B cell (primary cell): ENCODE measurements around the gene DLG1. TPM values are rescaled to one million over a fixed set of nuclear protein-coding genes. Genes with fewer than 3 reads are reported as not detected.

Experiments
- ATAC-seq: fragments of 200-7000 bp; cut with Tn5 transposase; one replicate; pipeline ENCODE4 v1.10.0; 2021; ENCODE audit warnings: low read depth, mild to moderate bottlenecking, moderate number of reproducible peaks, moderate library complexity
- CTCF ChIA-PET: fragments of 350-600 bp; sonication (Branson Sonifier 250); formaldehyde crosslinking; loops from one replicate; lab custom pipeline; 2021; ENCODE audit warnings: antibody characterized with exemption, inconsistent platforms; lab: Charles Lee
- POLR2A ChIA-PET: fragments of 350-600 bp; sonication (Branson Sonifier 250); formaldehyde crosslinking; loops from one replicate; lab custom pipeline; 2021; ENCODE audit warnings: antibody characterized with exemption; lab: Charles Lee
- DNase-seq: peaks from one replicate; pipeline ENCODE4 v3.0.0; 2013
- H2AFZ ChIP-seq: 2 replicates; pipeline ENCODE4 v1.6.1; 2012; ENCODE audit warnings: mild to moderate bottlenecking, low read depth, low read length; ENCODE audit not compliant: insufficient read depth, poor library complexity, severe bottlenecking
- H3K27ac ChIP-seq, 2 donors: 1 replicate in 1 of 2; 2 replicates in 1 of 2; pipeline ENCODE4 v1.5.1; 2012 to 2013; ENCODE audit warnings: low read length in 2 of 2, mild to moderate bottlenecking in 2 of 2, moderate library complexity in 1 of 2
- H3K27me3 ChIP-seq, 4 experiments: fragments of 200-600 bp in 1 of 4; sonication (generic) in 1 of 4; replicated peaks in 1 of 4; 1 replicate in 2 of 4; 2 replicates in 2 of 4; pipeline versions ENCODE4 v1.6.1 to v1.7.0; 2013 to 2016; ENCODE audit warnings: low read length in 3 of 4, mild to moderate bottlenecking in 2 of 4, mixed read lengths in 1 of 4, moderate library complexity in 1 of 4; ENCODE audit not compliant: insufficient read depth in 4 of 4, control insufficient read depth in 3 of 4; ENCODE audit errors: control extremely low read depth in 1 of 4
- H3K36me3 ChIP-seq, 2 experiments: replicated peaks in 1 of 2; 1 replicate in 1 of 2; 2 replicates in 1 of 2; pipeline versions ENCODE4 v1.6.1 to v1.7.1; 2013; ENCODE audit warnings: low read length in 1 of 2; ENCODE audit not compliant: insufficient read depth in 2 of 2, control insufficient read depth in 1 of 2; ENCODE audit errors: control extremely low read depth in 1 of 2, extremely low read depth in 1 of 2
- H3K4me1 ChIP-seq, 2 donors: fragments of 200-600 bp in 1 of 2; sonication (generic) in 1 of 2; 1 replicate in 1 of 2; 2 replicates in 1 of 2; pipeline versions ENCODE4 v1.5.1 to v1.6.1; 2013 to 2017; ENCODE audit warnings: low read length in 2 of 2; ENCODE audit not compliant: control insufficient read depth in 2 of 2, insufficient read depth in 2 of 2
- H3K4me2 ChIP-seq: replicated peaks from 2 replicates; pipeline ENCODE3; 2012; ENCODE audit warnings: mild to moderate bottlenecking, low read depth, low read length; ENCODE audit not compliant: poor library complexity, severe bottlenecking
- H3K4me3 ChIP-seq, 5 experiments: fragments of 200-600 bp in 1 of 5; sonication (generic) in 1 of 5; 1 replicate in 3 of 5; 2 replicates in 2 of 5; pipeline versions ENCODE4 v1.5.1 to v1.7.0; 2011 to 2016; ENCODE audit warnings: low read length in 4 of 5, mild to moderate bottlenecking in 4 of 5, low read depth in 2 of 5, control low read depth in 1 of 5, moderate library complexity in 1 of 5; ENCODE audit not compliant: insufficient read depth in 1 of 5; ENCODE audit errors: control extremely low read depth in 1 of 5, extremely low read depth in 1 of 5
- H3K79me2 ChIP-seq: fragments of 200-600 bp; sonication (generic); one replicate; pipeline ENCODE4 v1.6.0; 2016; ENCODE audit warnings: low read length; ENCODE audit not compliant: control insufficient read depth, insufficient read depth
- H3K9ac ChIP-seq: fragments of 200-600 bp; sonication (generic); 2 replicates; pipeline ENCODE4 v1.6.1; 2017; ENCODE audit warnings: mild to moderate bottlenecking, low read length, moderate library complexity
- H3K9me3 ChIP-seq, 3 donors: one replicate each; pipeline versions ENCODE4 v1.6.1 to v1.7.1; 2013; ENCODE audit warnings: low read length in 2 of 3; ENCODE audit not compliant: control insufficient read depth in 2 of 3, insufficient read depth in 1 of 3; ENCODE audit errors: control extremely low read depth in 1 of 3
- H4K20me1 ChIP-seq: 2 replicates; pipeline ENCODE4 v1.6.0; 2012; ENCODE audit warnings: mild to moderate bottlenecking, low read length; ENCODE audit not compliant: insufficient read depth, control insufficient read depth, poor library complexity, severe bottlenecking
- H3K27ac Mint-ChIP-seq: one replicate; pipeline ENCODE4 v1.8.0; 2021; ENCODE audit warnings: mixed read lengths
- H3K27me3 Mint-ChIP-seq: one replicate; pipeline ENCODE4 v1.8.0; 2021; ENCODE audit warnings: mixed read lengths
- H3K4me1 Mint-ChIP-seq: one replicate; pipeline ENCODE4 v1.8.0; 2021; ENCODE audit warnings: mixed read lengths
- H3K4me3 Mint-ChIP-seq: one replicate; pipeline ENCODE4 v1.8.0; 2021; ENCODE audit warnings: mixed read lengths
- H3K9me3 Mint-ChIP-seq: one replicate; pipeline ENCODE4 v1.8.0; 2022; ENCODE audit warnings: mixed read lengths; ENCODE audit not compliant: insufficient read depth
- CTCF ChIP-seq: fragments of 200-600 bp; IDR thresholded peaks from one replicate; pipeline ENCODE4 v1.8.0; 2022; ENCODE audit warnings: antibody characterized with exemption, mild to moderate bottlenecking
- EZH2 ChIP-seq: IDR thresholded peaks from 2 replicates; pipeline ENCODE4 v1.6.1; 2012; ENCODE audit warnings: borderline replicate concordance, low read depth, mild to moderate bottlenecking, moderate library complexity, low read length; ENCODE audit not compliant: insufficient read depth, poor library complexity, severe bottlenecking
- WGBS: methylation state at CpG from one replicate; pipeline ENCODE4 v1.1.5; 2013; ENCODE audit warnings: missing lambda C conversion rate; ENCODE audit not compliant: insufficient coverage; 5-methylcytosine and 5-hydroxymethylcytosine counted together
- intact Hi-C: fragments of 100-400 bp; cut with micrococcal nuclease; formaldehyde crosslinking; loops from one replicate; pipeline ENCODE4 v1.10.0; 2022
- polyA plus RNA-seq: library from polyadenylated mRNA; depleted of rRNA; stranded (reverse); fragments of >200 nt; gene quantifications from 2 replicates; pipeline ENCODE4 v1.2.3, GENCODE V29; 2012
- total RNA-seq, 2 donors: library from RNA; stranded (reverse); fragments of 120-200 nt in 1 of 2; gene quantifications; 1 replicate in 1 of 2; 2 replicates in 1 of 2; pipeline versions ENCODE4 v1.2.3 to v1.2.4, GENCODE V29; 2013 to 2022

The DLG1 gene
- total and polyA plus RNA-seq, 2 donors (not counting 1 experiment from before 2014, with no cell fraction given): 23.4 to 114 TPM

GRCh38 chr3:197174927-197175326, 123.5 kb downstream of the DLG1 start:
- no peak overlapping the region for H3K4me3 Mint-ChIP-seq
- TF ChIP-seq CTCF: no peak
- TF ChIP-seq EZH2: no peak
- peaks cover 14% of the 10 kb centered on the region for H3K4me1 Mint-ChIP-seq
- Histone ChIP-seq H3K36me3 (peaks cover 0 to 1% of the 10 kb centered on the region in 2 experiments), H3K4me2 (no peak overlapping the region), H3K27ac (no peak overlapping the region), H4K20me1 (peaks cover 5% of the 10 kb centered on the region), H3K4me1 (peaks cover 0 to 3% of the 10 kb centered on the region in 2 donors), H2AFZ (no peak overlapping the region), H3K4me3 (no peak overlapping the region), H3K9me3 (no peaks in the 10 kb centered on the region), H3K9ac (no peak overlapping the region), H3K79me2 (no peaks in the 10 kb centered on the region), H3K27me3 (no peaks in the 10 kb centered on the region)
- CTCF ChIA-PET: no interaction called here
- POLR2A ChIA-PET: no interaction called here
- H3K27me3 Mint-ChIP-seq: no peaks in the 10 kb centered on the region
- DNase-seq: no peak
- ATAC-seq: no peak
- intact Hi-C loops: no loop called here
- no peak overlapping the region for H3K27ac Mint-ChIP-seq
- H3K9me3 Mint-ChIP-seq: no peaks in the 10 kb centered on the region
- WGBS: 8% methylated on average over 2 of the region's 3 CpGs

DNA sequence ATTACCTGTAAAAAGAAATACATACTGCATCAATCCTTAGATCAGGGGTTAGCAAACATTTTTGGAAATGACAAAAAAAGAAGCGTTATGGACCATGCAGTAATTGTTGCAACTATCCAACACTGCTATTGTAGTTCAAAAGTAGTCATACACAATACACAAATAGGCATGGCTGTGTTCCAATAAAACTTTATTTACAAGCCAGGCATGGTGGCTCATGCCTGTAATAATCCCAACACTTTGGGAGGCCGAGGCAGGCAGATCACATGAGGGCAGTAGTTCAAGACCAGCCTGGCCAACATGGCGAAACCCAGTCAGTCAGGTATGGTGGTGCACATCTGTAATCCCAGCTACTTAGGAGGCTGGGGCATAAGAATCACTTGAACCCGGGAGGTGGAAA, 124.8 kb downstream of the DLG1 start:
- CTCF ChIA-PET: interaction anchor here (1.5 kb wide), 1 partner anchor 14 kb away, joined by 4 read pairs; no protein-coding TSS in a partner anchor
- no peak for ATAC-seq
- no peak overlapping the region for H3K27ac ChIP-seq
- H3K4me1 ChIP-seq: peaks cover 0 to 3% of the 10 kb centered on the region in 2 donors
- Mint-ChIP-seq H3K27me3 (no peaks in the 10 kb centered on the region), H3K4me3 (no peak overlapping the region), H3K9me3 (no peaks in the 10 kb centered on the region), H3K4me1 (peaks cover 14% of the 10 kb centered on the region), H3K27ac (no peak overlapping the region)
- no peaks in the 10 kb centered on the region for H3K9me3 ChIP-seq
- H3K27me3 ChIP-seq: no peaks in the 10 kb centered on the region
- 100% methylated on average over 4 of the region's 4 CpGs for WGBS
- intact Hi-C loops: no loop called here
- H3K4me3 ChIP-seq: no peak overlapping the region
- H3K36me3 ChIP-seq: peaks cover 0 to 1% of the 10 kb centered on the region in 2 experiments
- peaks cover 5% of the 10 kb centered on the region for H4K20me1 ChIP-seq
- POLR2A ChIA-PET: no interaction called here
- TF ChIP-seq EZH2: no peak
- no peak for TF ChIP-seq CTCF
- no peak overlapping the region for H3K4me2 ChIP-seq
- H3K9ac ChIP-seq: no peak overlapping the region
- H3K79me2 ChIP-seq: no peaks in the 10 kb centered on the region
- no peak for DNase-seq
- H2AFZ ChIP-seq: no peak overlapping the region
